Astrocyte (in vitro differentiated cells and primary cell): ENCODE measurements around the gene GRK6.

ENCODE experiments used
- CTCF ChIP-seq: IDR thresholded peaks from 2 replicates; pipeline ENCODE4 v1.5.1; 2011; ENCODE audit warnings: low read depth, mild to moderate bottlenecking, inconsistent platforms, low read length, moderate library complexity; ENCODE audit not compliant: insufficient read depth
- EZH2 ChIP-seq: IDR thresholded peaks from 2 replicates; pipeline ENCODE4 v1.6.1; 2012; ENCODE audit warnings: mild to moderate bottlenecking, low read length, inconsistent platforms; ENCODE audit not compliant: insufficient read depth

GRCh38 chr5:177428574-177429217, 2.2 kb downstream of the GRK6 start:
- TF ChIP-seq CTCF (no peak), EZH2 (no peak)
